ENCODE measurements around the gene GTPBP1.

Gene GTPBP1

DNA sequence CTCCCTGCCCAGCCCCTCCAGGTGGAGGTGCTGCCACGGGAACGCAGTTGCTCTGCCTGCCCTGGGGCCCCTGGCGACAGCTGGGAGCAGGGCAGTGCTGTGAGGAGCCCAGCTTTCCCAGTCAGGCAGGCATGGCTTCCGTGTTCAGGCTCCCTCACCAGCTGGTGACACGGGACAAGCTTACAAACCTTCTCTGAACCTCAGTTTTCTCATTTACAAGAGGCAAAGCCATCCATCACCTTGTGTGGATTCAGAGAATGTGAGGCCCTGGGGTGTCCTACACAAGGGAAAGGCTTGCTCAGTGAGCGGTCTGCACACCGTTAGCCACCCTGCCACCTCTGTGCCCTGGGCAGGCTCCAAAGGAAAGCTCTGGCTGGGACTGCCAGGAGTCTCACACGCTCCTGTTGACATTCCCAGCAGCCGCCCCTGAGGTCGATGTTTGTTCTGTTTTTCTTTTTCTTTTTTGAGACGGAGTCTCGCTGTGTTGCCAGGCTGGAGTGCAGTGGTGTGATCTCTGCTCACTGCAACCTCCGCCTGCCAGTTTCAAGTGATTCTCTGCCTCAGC is 26.6 kb downstream of the GTPBP1 start:
- TF ChIP-seq CTCF (IDR thresholded peaks at IDR 0.05; ENCODE audit: low read depth, low read length, poor library complexity, severe bottlenecking): no peak
- TF ChIP-seq EZH2phosphoT487 (IDR thresholded peaks at IDR 0.05; ENCODE audit: borderline replicate concordance, low read length): no peak
- no peaks in the 10 kb centered on the region for H3K79me2 ChIP-seq (ENCODE audit: control insufficient read depth, low read length)
- H3K4me3 ChIP-seq (ENCODE audit: low read length): no peak overlapping the region
- no peaks in the 10 kb centered on the region for H3K9me2 ChIP-seq (replicated peaks; ENCODE audit: control insufficient read depth, low read length)
- no peaks in the 10 kb centered on the region for H3K27me3 ChIP-seq (ENCODE audit: control insufficient read depth, low read length)
- H3F3A ChIP-seq (ENCODE audit: control insufficient read depth, insufficient read depth): no peaks in the 10 kb centered on the region; the same call in 1 of the 2 replicates
- H3K4me2 ChIP-seq (ENCODE audit: low read length): no peak overlapping the region
- no peaks in the 10 kb centered on the region for H3K9me3 ChIP-seq (ENCODE audit: control insufficient read depth, insufficient read depth, low read length)
- H3K36me3 ChIP-seq (ENCODE audit: control insufficient read depth, low read length): peaks cover 93% of the 10 kb centered on the region
- no peaks in the 10 kb centered on the region for H4K20me1 ChIP-seq (ENCODE audit: control insufficient read depth, insufficient read depth, low read depth, low read length)
- H3K27ac ChIP-seq (ENCODE audit: low read depth, low read length): no peak overlapping the region
- H3K4me1 ChIP-seq (ENCODE audit: control insufficient read depth, low read length): no peaks in the 10 kb centered on the region

GRCh38 chr22:38733329-38733723 is 27.6 kb downstream of the GTPBP1 start:
- H3K4me2 ChIP-seq (ENCODE audit: low read length): no peak overlapping the region
- H3K27ac ChIP-seq (ENCODE audit: low read depth, low read length): no peak overlapping the region
- H3K4me1 ChIP-seq (ENCODE audit: control insufficient read depth, low read length): no peaks in the 10 kb centered on the region
- H4K20me1 ChIP-seq (ENCODE audit: control insufficient read depth, insufficient read depth, low read depth, low read length): no peaks in the 10 kb centered on the region
- H3K27me3 ChIP-seq (ENCODE audit: control insufficient read depth, low read length): no peaks in the 10 kb centered on the region
- no peaks in the 10 kb centered on the region for H3K9me2 ChIP-seq (replicated peaks; ENCODE audit: control insufficient read depth, low read length)
- TF ChIP-seq EZH2phosphoT487 (IDR thresholded peaks at IDR 0.05; ENCODE audit: borderline replicate concordance, low read length): no peak
- TF ChIP-seq CTCF (IDR thresholded peaks at IDR 0.05; ENCODE audit: low read depth, low read length, poor library complexity, severe bottlenecking): peak; percentile 96
- H3K36me3 ChIP-seq (ENCODE audit: control insufficient read depth, low read length): peaks cover 93% of the 10 kb centered on the region
- H3K79me2 ChIP-seq (ENCODE audit: control insufficient read depth, low read length): no peaks in the 10 kb centered on the region
- H3F3A ChIP-seq (ENCODE audit: control insufficient read depth, insufficient read depth): no peaks in the 10 kb centered on the region; the same call in 1 of the 2 replicates
- no peak overlapping the region for H3K4me3 ChIP-seq (ENCODE audit: low read length)
- H3K9me3 ChIP-seq (ENCODE audit: control insufficient read depth, insufficient read depth, low read length): no peaks in the 10 kb centered on the region

- Histone ChIP-seq H3K79me2 (ENCODE audit: control insufficient read depth, low read length) (no peaks in the 10 kb centered on the region), H4K20me1 (ENCODE audit: control insufficient read depth, insufficient read depth, low read depth, low read length) (no peaks in the 10 kb centered on the region), H3K4me2 (ENCODE audit: low read length) (no peak overlapping the region), H3F3A (ENCODE audit: control insufficient read depth, insufficient read depth) (no peaks in the 10 kb centered on the region; the same call in 1 of the 2 replicates), H3K9me3 (ENCODE audit: control insufficient read depth, insufficient read depth, low read length) (no peaks in the 10 kb centered on the region), H3K36me3 (ENCODE audit: control insufficient read depth, low read length) (peaks cover 93% of the 10 kb centered on the region), H3K9me2 (replicated peaks; ENCODE audit: control insufficient read depth, low read length) (no peaks in the 10 kb centered on the region), H3K27me3 (ENCODE audit: control insufficient read depth, low read length) (no peaks in the 10 kb centered on the region), H3K27ac (ENCODE audit: low read depth, low read length) (no peak overlapping the region), H3K4me3 (ENCODE audit: low read length) (no peak overlapping the region), H3K4me1 (ENCODE audit: control insufficient read depth, low read length) (no peaks in the 10 kb centered on the region)
- TF ChIP-seq EZH2phosphoT487 (IDR thresholded peaks at IDR 0.05; ENCODE audit: borderline replicate concordance, low read length): no peak
- TF ChIP-seq CTCF (IDR thresholded peaks at IDR 0.05; ENCODE audit: low read depth, low read length, poor library complexity, severe bottlenecking): no peak
Observed at GRCh38 chr22:38733724-38734381, 28.1 kb downstream of the GTPBP1 start.
